K562 (cell line): Measurements from ENCODE around the gene C20orf141. TPM values are rescaled to one million over a fixed set of nuclear protein-coding genes. Genes with fewer than 3 reads are reported as not detected.
A peak's percentile ranks its signal among the peaks of the same experiment; 100 is the strongest.

ENCODE experiments used
- FOXP1 ChIP-seq: sonication (generic); formaldehyde crosslinking; IDR thresholded peaks from 2 replicates; pipeline ENCODE4 v1.8.0; 2022; ENCODE audit warnings: mild to moderate bottlenecking, missing genetic modification reagents
- HDAC6 ChIP-seq: IDR thresholded peaks from 2 replicates; pipeline ENCODE4 v1.6.1; 2012; ENCODE audit warnings: low read depth, mild to moderate bottlenecking, control low read depth, inconsistent platforms, low read length, moderate library complexity
- HDGF ChIP-seq: fragments of 450-650 bp; IDR thresholded peaks from 2 replicates; pipeline ENCODE4 v1.6.1; 2016
- POU5F1 ChIP-seq: fragments of 150-350 bp; IDR thresholded peaks from 2 replicates; pipeline ENCODE4 v1.6.1; 2014; ENCODE audit warnings: borderline replicate concordance, low read length, low read depth, mild to moderate bottlenecking; ENCODE audit not compliant: partially characterized antibody
- PURB ChIP-seq: sonication (generic); formaldehyde crosslinking; IDR thresholded peaks from 2 replicates; pipeline ENCODE4 v1.9.0; 2021; ENCODE audit warnings: low read depth, mild to moderate bottlenecking, missing genetic modification reagents
- RAD21 ChIP-seq, 2 experiments: fragments of 250-450 bp in 1 of 2; fragments of 450-650 bp in 1 of 2; sonication (Bioruptor Pico) in 1 of 2; formaldehyde crosslinking in 1 of 2; IDR thresholded peaks in 1 of 2; conservative IDR thresholded peaks in 1 of 2; 2 replicates each; pipeline versions ENCODE4 v1.4.0 to v1.8.0; 2020 to 2022; ENCODE audit warnings: mild to moderate bottlenecking in 2 of 2, moderate library complexity in 1 of 2
- U2AF2 ChIP-seq: fragments of 200-400 bp; formaldehyde crosslinking; optimal IDR thresholded peaks from 2 replicates; pipeline ENCODE3; 2017; ENCODE audit warnings: low read depth, mild to moderate bottlenecking, low read length
- ZNF224 ChIP-seq: sonication (generic); formaldehyde crosslinking; IDR thresholded peaks from 2 replicates; pipeline ENCODE4 v1.8.0; 2022; ENCODE audit warnings: mild to moderate bottlenecking, missing genetic modification reagents
- ZNF695 ChIP-seq: fragments of 450-650 bp; formaldehyde crosslinking; IDR thresholded peaks from 2 replicates; pipeline ENCODE4 v1.4.0; 2020; ENCODE audit warnings: mild to moderate bottlenecking, moderate library complexity
- ZNF764 ChIP-seq: fragments of 250-450 bp; sonication (Bioruptor Pico); IDR thresholded peaks from 2 replicates; pipeline ENCODE4 v1.4.0; 2020; ENCODE audit warnings: low read depth, mild to moderate bottlenecking, moderate library complexity
- polyA plus RNA-seq, 8 experiments: library from polyadenylated mRNA; depleted of rRNA in 4 of 8; stranded (reverse) in 5 of 8; unstranded in 3 of 8; fragments of >200 nt; fragmentation: Nextera tagmentation in 2 of 8; fragmentation: Illumina TruSeq in 1 of 8; extraction: Ambion mirVana in 2 of 8; extraction: Trizol in 1 of 8; gene quantifications; 2 replicates each; pipeline versions ENCODE4 v1.2.1 to v1.2.3, GENCODE V29; 2011 to 2014; ENCODE audit warnings: inconsistent platforms in 1 of 8, missing spikeins in 1 of 8
- total RNA-seq, 7 experiments: library from RNA; depleted of rRNA in 6 of 7; stranded (reverse); fragments of >200 nt in 6 of 7; fragmentation: Illumina TruSeq in 2 of 7; extraction: Trizol in 2 of 7; gene quantifications; 2 replicates each; pipeline versions ENCODE4 v1.2.1 to v1.2.3, GENCODE V29; 2011 to 2021; ENCODE audit warnings: low replicate concordance in 1 of 7
- TF ChIP-seq, protein P1 (sequence below): fragments of 450-650 bp; IDR thresholded peaks from 2 replicates; pipeline ENCODE4 v1.6.1; 2017; ENCODE audit warnings: antibody characterized with exemption, mild to moderate bottlenecking
- TF ChIP-seq, protein P2 (sequence below): sonication (generic); formaldehyde crosslinking; IDR thresholded peaks from 2 replicates; pipeline ENCODE4 v1.8.0; 2022; ENCODE audit warnings: mild to moderate bottlenecking, missing genetic modification reagents
- TF ChIP-seq, protein P3 (sequence below): fragments of 250-450 bp; sonication (Bioruptor Pico); IDR thresholded peaks from 2 replicates; pipeline ENCODE4 v1.9.0; 2021; ENCODE audit warnings: mild to moderate bottlenecking
- TF ChIP-seq, protein P4 (sequence below): fragments of 250-450 bp; sonication (Bioruptor Pico); IDR thresholded peaks from 2 replicates; pipeline ENCODE4 v1.8.0; 2022; ENCODE audit warnings: inconsistent platforms, mild to moderate bottlenecking, moderate library complexity, borderline replicate concordance
- TF ChIP-seq, protein P5 (sequence below): fragments of 250-450 bp; sonication (Bioruptor Pico); IDR thresholded peaks from 2 replicates; pipeline ENCODE4 v1.4.0; 2020
- TF ChIP-seq, protein P6 (sequence below), 3 experiments: IDR thresholded peaks in 2 of 3; conservative IDR thresholded peaks in 1 of 3; 2 replicates each; pipeline ENCODE4 v1.5.1; 2011 to 2012; ENCODE audit warnings: low read length in 3 of 3, mild to moderate bottlenecking in 3 of 3, control low read depth in 2 of 3, improper control_type of control experiment in 1 of 3, inconsistent platforms in 1 of 3, low read depth in 1 of 3, mixed read lengths in 1 of 3, moderate library complexity in 1 of 3; ENCODE audit not compliant: insufficient read depth in 2 of 3

Gene C20orf141
- total and polyA plus RNA-seq, 9 of the 15 experiments (the other 6 are each of a cell fraction or from before 2014, with no cell fraction given) = not detected

DNA sequence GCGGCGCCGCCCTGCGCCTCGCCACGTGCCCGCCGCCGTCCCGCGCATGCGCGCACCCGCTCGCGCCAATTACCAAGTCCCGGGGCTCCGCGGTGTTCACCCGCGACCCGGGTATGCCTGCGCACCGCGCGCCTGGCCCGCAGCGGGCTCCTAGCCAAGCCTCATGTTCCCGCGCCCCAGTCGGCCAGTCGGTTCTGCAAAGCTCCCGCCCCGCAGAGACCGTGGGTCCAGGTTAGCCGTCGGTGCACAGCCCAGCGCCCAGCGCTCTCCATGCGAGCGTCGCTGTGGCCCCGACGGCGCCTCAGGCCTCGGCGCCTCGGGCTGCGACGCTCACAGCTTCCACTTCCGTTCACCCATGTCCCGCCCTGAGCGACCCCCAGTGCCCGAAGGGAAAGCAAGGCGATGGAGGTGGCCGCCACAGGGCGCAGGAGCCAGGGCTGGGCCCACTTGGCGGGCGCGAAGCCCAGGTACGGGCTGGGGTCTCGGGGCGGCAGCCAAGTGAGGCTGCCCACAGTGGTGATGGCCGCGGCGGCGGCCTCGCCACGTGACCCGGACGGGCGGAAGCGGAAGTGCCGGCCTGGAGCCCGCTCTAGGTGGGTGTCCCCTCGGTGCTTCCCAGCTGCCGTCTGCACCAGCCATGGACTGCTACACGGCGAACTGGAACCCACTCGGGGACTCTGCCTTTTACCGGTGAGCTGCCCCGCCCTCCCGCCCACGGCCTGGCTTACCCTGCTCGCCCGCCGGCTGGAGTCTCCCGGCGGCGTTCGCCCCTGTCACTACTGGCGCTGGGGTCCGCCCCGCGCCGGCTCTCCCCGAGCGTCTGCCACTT, 25.6 kb downstream of the C20orf141 start, which contains the start of the genes PCED1A and VPS16 (continued):
- TF ChIP-seq ZNF695 (no peak), FOXP1 (CRISPR knock-in tag) (no peak), HDGF (no peak), ZNF224 (CRISPR knock-in tag) (no peak), ZNF764 (CRISPR knock-in tag) (no peak), POU5F1 (no peak), RAD21 (CRISPR knock-in tag; conservative IDR thresholded peaks at IDR 0.05 in 1 of 2, IDR thresholded peaks at IDR 0.05 in 1 of 2) (no peak), HDAC6 (no peak), U2AF2 (no peak), PURB (no peak)
- TF ChIP-seq, protein P1, sequence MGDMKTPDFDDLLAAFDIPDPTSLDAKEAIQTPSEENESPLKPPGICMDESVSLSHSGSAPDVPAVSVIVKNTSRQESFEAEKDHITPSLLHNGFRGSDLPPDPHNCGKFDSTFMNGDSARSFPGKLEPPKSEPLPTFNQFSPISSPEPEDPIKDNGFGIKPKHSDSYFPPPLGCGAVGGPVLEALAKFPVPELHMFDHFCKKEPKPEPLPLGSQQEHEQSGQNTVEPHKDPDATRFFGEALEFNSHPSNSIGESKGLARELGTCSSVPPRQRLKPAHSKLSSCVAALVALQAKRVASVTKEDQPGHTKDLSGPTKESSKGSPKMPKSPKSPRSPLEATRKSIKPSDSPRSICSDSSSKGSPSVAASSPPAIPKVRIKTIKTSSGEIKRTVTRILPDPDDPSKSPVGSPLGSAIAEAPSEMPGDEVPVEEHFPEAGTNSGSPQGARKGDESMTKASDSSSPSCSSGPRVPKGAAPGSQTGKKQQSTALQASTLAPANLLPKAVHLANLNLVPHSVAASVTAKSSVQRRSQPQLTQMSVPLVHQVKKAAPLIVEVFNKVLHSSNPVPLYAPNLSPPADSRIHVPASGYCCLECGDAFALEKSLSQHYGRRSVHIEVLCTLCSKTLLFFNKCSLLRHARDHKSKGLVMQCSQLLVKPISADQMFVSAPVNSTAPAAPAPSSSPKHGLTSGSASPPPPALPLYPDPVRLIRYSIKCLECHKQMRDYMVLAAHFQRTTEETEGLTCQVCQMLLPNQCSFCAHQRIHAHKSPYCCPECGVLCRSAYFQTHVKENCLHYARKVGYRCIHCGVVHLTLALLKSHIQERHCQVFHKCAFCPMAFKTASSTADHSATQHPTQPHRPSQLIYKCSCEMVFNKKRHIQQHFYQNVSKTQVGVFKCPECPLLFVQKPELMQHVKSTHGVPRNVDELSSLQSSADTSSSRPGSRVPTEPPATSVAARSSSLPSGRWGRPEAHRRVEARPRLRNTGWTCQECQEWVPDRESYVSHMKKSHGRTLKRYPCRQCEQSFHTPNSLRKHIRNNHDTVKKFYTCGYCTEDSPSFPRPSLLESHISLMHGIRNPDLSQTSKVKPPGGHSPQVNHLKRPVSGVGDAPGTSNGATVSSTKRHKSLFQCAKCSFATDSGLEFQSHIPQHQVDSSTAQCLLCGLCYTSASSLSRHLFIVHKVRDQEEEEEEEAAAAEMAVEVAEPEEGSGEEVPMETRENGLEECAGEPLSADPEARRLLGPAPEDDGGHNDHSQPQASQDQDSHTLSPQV = peak; percentile 70
- TF ChIP-seq, protein P2, sequence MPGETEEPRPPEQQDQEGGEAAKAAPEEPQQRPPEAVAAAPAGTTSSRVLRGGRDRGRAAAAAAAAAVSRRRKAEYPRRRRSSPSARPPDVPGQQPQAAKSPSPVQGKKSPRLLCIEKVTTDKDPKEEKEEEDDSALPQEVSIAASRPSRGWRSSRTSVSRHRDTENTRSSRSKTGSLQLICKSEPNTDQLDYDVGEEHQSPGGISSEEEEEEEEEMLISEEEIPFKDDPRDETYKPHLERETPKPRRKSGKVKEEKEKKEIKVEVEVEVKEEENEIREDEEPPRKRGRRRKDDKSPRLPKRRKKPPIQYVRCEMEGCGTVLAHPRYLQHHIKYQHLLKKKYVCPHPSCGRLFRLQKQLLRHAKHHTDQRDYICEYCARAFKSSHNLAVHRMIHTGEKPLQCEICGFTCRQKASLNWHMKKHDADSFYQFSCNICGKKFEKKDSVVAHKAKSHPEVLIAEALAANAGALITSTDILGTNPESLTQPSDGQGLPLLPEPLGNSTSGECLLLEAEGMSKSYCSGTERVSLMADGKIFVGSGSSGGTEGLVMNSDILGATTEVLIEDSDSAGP = no peak
- TF ChIP-seq, protein P3, sequence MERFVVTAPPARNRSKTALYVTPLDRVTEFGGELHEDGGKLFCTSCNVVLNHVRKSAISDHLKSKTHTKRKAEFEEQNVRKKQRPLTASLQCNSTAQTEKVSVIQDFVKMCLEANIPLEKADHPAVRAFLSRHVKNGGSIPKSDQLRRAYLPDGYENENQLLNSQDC = no peak
- TF ChIP-seq, protein P4, sequence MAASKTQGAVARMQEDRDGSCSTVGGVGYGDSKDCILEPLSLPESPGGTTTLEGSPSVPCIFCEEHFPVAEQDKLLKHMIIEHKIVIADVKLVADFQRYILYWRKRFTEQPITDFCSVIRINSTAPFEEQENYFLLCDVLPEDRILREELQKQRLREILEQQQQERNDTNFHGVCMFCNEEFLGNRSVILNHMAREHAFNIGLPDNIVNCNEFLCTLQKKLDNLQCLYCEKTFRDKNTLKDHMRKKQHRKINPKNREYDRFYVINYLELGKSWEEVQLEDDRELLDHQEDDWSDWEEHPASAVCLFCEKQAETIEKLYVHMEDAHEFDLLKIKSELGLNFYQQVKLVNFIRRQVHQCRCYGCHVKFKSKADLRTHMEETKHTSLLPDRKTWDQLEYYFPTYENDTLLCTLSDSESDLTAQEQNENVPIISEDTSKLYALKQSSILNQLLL (CRISPR knock-in tag) = no peak
- TF ChIP-seq, protein P5, sequence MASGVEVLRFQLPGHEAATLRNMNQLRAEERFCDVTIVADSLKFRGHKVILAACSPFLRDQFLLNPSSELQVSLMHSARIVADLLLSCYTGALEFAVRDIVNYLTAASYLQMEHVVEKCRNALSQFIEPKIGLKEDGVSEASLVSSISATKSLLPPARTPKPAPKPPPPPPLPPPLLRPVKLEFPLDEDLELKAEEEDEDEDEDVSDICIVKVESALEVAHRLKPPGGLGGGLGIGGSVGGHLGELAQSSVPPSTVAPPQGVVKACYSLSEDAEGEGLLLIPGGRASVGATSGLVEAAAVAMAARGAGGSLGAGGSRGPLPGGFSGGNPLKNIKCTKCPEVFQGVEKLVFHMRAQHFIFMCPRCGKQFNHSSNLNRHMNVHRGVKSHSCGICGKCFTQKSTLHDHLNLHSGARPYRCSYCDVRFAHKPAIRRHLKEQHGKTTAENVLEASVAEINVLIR (CRISPR knock-in tag) = no peak
- TF ChIP-seq, protein P6, sequence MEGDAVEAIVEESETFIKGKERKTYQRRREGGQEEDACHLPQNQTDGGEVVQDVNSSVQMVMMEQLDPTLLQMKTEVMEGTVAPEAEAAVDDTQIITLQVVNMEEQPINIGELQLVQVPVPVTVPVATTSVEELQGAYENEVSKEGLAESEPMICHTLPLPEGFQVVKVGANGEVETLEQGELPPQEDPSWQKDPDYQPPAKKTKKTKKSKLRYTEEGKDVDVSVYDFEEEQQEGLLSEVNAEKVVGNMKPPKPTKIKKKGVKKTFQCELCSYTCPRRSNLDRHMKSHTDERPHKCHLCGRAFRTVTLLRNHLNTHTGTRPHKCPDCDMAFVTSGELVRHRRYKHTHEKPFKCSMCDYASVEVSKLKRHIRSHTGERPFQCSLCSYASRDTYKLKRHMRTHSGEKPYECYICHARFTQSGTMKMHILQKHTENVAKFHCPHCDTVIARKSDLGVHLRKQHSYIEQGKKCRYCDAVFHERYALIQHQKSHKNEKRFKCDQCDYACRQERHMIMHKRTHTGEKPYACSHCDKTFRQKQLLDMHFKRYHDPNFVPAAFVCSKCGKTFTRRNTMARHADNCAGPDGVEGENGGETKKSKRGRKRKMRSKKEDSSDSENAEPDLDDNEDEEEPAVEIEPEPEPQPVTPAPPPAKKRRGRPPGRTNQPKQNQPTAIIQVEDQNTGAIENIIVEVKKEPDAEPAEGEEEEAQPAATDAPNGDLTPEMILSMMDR (IDR thresholded peaks at IDR 0.05 in 2 of 3, conservative IDR thresholded peaks at IDR 0.05 in 1 of 3; ENCODE audit: insufficient read depth in 2 of 3, low read depth in 1 of 3, low read length in 3 of 3) = no peak
